Activated CD4-positive, alpha-beta T cell treated with anti-CD3 and anti-CD28 coated beads, Interleukin-2, amount 50 U/mL, for 24 hours (primary cell): ENCODE data around the gene FAM118B.
"Not testable (repeated sequence)": the region's sequence is repeated elsewhere in the genome, so short reads cannot be mapped to it uniquely, and the experiment has no call there.

Experiments
- DNase-seq, 2 donors: peaks; one replicate each; pipeline ENCODE4 v3.0.0-alpha.2; 2020; ENCODE audit warnings: low read depth in 1 of 2, low spot score in 1 of 2

FAM118B gene

GRCh38 chr11:126217491-126217890 lies 5.9 kb downstream of the FAM118B start:
- no peak for DNase-seq

- no peak for DNase-seq
These were observed 8.0 kb downstream of the FAM118B start for GRCh38 chr11:126219547-126219946.

- no peak for DNase-seq
These were observed 13.2 kb downstream of the FAM118B start for GRCh38 chr11:126224647-126225294.

- DNase-seq: no peak
These were observed 13.7 kb downstream of the FAM118B start for GRCh38 chr11:126225295-126225665.

GRCh38 chr11:126226334-126227084 lies 14.9 kb downstream of the FAM118B start:
- no peak for DNase-seq

GRCh38 chr11:126229858-126230540 lies 18.4 kb downstream of the FAM118B start:
- no peak for DNase-seq

GRCh38 chr11:126231725-126232459 lies 20.3 kb downstream of the FAM118B start:
- DNase-seq: no peak

GRCh38 chr11:126232683-126233082 lies 21.1 kb downstream of the FAM118B start:
- DNase-seq: no peak

GRCh38 chr11:126233391-126233790 lies 21.8 kb downstream of the FAM118B start:
- DNase-seq: no peak

GRCh38 chr11:126246636-126247035 lies 35.1 kb downstream of the FAM118B start:
- DNase-seq: no peak

- DNase-seq: no peak
These were observed 41.7 kb downstream of the FAM118B start for GRCh38 chr11:126253265-126253664.

GRCh38 chr11:126254819-126255218 lies 43.2 kb downstream of the FAM118B start:
- no peak for DNase-seq

- not testable (repeated sequence) for DNase-seq
These were observed 43.9 kb downstream of the FAM118B start for GRCh38 chr11:126255507-126255906.

- no peak for DNase-seq
These were observed 44.6 kb downstream of the FAM118B start for GRCh38 chr11:126256216-126256615.

GRCh38 chr11:126257144-126257543 lies 45.6 kb downstream of the FAM118B start:
- no peak for DNase-seq

- no peak for DNase-seq
These were observed 46.2 kb downstream of the FAM118B start for GRCh38 chr11:126257764-126258163.

GRCh38 chr11:126262216-126262615 lies 50.6 kb downstream of the FAM118B start:
- no peak for DNase-seq

- no peak for DNase-seq
These were observed 51.9 kb downstream of the FAM118B start for GRCh38 chr11:126263489-126263888.

GRCh38 chr11:126265811-126266210 lies 54.2 kb downstream of the FAM118B start:
- DNase-seq: no peak

GRCh38 chr11:126267650-126268049 lies 56.1 kb downstream of the FAM118B start:
- DNase-seq: no peak

- DNase-seq: no peak
These were observed 56.8 kb downstream of the FAM118B start for GRCh38 chr11:126268361-126268707.
